DMS153 treated with DMSO at 0.1 percent for 48 hours (cell line): ENCODE data around the gene ATP8B2.

Experiments
- DNase-seq: peaks from one replicate; lab custom pipeline; 2025; ENCODE audit not compliant: unreplicated experiment; lab: John Stamatoyannopoulos, UW

The ATP8B2 gene

GRCh38 chr1:154391086-154391770 is 65.9 kb downstream of the ATP8B2 start:
- DNase-seq: no peak

DNA sequence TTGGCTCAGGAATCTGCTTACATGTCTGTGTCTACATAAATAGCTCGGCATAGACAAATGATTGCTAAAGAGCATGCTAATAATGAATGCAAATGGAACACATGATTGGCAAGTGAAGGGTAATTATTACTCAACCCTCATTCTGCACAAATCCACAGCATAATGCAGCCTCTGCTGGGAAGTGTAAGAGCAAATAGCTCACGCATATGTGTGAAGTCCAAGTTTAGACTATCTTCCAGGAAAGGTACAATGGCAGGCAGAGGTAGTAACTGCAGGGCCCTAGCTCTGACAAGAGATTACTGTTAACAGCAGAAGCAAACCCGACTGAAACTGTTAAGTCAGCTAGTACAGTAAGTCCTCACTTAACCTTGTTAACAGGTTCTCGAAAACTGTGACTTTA is 72.8 kb downstream of the ATP8B2 start:
- DNase-seq: no peak

- DNase-seq: no peak
Observed at GRCh38 chr1:154398678-154399077, 73.4 kb downstream of the ATP8B2 start.

GRCh38 chr1:154400381-154400801 is 75.1 kb downstream of the ATP8B2 start:
- no peak for DNase-seq
